ENCODE data around the gene NUDT22. TPM values are rescaled to one million over a fixed set of nuclear protein-coding genes. Genes with fewer than 3 reads are reported as not detected.

NUDT22 gene
- polyA plus RNA-seq, 12 donors: 13.1 to 47.0 (median 17.1) TPM; not detected in 1

DNA sequence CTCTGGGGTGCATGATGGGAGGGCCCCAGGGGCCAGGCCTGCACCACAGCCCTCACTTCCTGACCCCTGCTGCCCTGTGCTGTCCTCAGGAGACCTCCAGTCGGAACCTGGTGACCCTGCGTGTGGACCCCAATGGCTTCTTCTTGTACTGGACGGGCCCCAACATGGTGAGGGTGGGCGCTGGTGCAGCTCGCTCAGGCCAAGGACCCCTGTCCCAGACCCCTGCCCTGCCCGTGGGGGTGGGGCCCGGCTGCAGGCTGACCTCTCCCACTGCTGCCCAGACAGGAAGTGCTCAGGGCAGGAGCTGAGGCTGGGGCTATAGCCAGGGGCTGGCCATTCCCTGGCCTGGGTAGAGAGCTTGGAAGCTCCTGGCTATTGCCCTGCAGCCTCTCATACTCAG, 28.3 kb downstream of the NUDT22 start:
- no peak for DNase-seq

DNA sequence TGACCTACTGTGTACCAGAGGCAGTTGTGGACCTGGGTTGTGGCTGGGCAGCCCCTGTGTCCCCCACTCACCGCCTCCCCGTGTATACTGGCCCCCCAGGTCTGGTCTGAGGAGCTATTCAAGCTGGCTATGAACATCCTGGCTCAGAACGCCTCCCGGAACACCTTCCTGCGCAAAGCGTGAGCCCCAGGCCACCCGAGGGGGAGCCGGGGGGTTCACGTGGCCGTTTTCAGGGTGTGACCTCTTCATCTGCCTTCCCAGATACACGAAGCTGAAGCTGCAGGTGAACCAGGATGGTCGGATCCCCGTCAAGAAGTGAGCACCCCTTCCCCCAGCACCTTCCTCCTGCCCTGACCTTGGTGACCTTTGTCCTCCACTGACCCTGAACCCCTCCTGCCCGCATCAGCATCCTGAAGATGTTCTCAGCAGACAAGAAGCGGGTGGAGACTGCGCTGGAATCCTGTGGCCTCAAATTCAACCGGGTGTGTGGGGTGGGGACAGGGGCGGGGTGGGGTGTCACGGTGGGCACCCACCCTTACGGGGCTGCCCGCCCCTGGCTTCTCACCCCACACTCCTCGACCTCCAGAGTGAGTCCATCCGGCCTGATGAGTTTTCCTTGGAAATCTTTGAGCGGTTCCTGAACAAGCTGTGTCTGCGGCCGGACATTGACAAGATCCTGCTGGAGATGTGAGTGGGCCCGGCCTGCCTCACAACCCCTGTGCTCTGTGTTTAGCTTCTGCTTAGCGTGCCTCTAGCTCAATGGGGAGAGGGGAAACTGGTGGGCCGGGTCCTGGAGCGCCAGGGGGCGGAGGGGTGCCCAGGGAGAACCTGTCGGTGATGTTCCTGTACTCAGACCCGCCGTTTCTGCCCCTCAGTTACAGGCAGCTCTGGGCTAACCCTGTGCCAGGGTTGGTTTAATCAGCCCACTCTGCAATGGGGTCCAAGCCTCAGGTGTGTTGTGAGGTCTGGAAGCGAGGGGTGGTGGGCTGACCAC, 29.4 kb downstream of the NUDT22 start:
- DNase-seq: no peak

DNA sequence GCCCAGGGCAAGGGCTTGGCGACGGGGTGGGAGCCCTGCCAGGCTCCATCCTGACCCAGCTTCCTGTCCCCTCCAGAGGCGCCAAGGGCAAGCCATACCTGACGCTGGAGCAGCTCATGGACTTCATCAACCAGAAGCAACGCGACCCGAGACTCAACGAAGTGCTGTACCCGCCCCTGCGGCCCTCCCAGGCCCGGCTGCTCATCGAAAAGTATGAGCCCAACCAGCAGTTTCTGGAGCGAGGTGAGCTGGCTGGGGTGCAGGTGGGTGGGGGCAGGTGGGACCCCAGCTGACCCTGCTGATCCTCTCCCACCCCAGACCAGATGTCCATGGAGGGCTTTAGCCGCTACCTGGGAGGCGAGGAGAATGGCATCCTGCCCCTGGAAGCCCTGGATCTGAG, 30.2 kb downstream of the NUDT22 start:
- no peak for DNase-seq

DNA sequence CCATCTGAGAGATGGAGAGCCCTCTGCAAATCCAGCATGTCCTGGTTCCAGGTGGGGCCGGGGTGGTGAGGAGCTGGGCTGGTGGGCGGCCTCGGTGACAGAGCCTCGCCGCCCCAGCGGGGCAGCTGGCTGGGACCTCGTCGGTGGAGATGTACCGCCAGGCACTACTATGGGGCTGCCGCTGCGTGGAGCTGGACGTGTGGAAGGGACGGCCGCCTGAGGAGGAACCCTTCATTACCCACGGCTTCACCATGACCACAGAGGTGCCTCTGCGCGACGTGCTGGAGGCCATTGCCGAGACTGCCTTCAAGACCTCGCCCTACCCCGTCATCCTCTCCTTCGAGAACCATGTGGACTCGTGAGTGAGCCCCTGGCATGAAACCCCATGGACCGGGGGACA, 32.3 kb downstream of the NUDT22 start:
- no peak for DNase-seq

- no peak for DNase-seq
Observed at GRCh38 chr11:64258946-64259532, 33.0 kb downstream of the NUDT22 start.

GRCh38 chr11:64259533-64260067, 33.5 kb downstream of the NUDT22 start:
- no peak for DNase-seq

DNA sequence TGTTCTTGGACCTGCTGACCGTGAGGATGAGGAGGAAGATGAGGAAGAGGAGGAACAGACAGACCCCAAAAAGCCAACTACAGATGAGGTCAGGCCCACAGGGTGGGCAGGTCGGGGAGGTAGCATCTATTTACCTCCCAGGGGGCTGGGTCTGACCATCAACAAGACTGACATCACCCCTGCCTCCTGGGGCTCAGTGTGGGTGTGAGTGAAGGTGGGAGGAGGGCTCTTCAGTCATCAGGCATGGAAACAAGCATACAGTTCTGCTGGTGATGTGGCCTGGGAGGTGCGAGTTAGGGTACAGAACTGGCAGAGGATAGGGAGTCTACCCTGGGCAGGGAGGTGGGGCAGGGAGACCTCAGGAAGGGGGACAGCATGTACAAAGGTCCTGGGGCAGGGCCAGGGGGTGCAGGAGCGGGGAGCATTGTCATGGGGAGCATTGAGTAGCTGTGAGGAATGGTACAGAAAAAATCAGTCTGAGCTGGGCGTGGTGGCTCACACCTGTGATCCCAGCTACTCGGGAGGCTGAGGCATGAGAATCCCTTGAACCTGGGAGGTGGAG, 34.2 kb downstream of the NUDT22 start:
- DNase-seq: no peak

- no peak for DNase-seq
Observed at GRCh38 chr11:64261556-64262080, 35.5 kb downstream of the NUDT22 start.

DNA sequence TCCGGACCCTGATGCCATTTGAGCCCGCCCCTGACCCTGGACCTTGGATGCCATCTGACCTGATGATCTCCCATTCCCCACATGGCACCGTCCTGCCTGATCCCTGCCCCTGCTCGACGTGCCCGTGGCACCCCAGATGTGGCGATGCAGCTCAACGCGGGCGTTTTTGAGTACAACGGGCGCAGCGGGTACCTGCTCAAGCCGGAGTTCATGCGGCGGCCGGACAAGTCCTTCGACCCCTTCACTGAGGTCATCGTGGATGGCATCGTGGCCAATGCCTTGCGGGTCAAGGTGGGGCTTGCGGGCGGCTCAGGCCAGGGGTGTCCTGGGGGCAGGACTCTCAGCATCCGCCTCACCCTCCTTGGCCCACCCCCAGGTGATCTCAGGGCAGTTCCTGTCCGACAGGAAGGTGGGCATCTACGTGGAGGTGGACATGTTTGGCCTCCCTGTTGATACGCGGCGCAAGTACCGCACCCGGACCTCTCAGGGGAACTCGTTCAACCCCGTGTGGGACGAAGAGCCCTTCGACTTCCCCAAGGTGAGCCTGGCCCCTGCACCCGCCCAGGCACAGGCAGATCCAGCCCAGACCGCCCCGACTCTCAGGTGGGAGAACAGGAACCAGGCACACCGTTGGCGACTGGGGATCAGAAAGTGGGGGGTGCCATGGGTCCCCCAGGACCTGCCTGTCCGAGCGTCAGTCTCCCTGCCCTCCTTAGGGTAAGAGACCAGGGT, 36.4 kb downstream of the NUDT22 start:
- no peak for DNase-seq

GRCh38 chr11:64263021-64263946, 37.2 kb downstream of the NUDT22 start:
- DNase-seq: no peak

GRCh38 chr11:64263947-64264317, 37.9 kb downstream of the NUDT22 start:
- DNase-seq: no peak

GRCh38 chr11:64264371-64264852, 38.3 kb downstream of the NUDT22 start:
- DNase-seq: no peak

DNA sequence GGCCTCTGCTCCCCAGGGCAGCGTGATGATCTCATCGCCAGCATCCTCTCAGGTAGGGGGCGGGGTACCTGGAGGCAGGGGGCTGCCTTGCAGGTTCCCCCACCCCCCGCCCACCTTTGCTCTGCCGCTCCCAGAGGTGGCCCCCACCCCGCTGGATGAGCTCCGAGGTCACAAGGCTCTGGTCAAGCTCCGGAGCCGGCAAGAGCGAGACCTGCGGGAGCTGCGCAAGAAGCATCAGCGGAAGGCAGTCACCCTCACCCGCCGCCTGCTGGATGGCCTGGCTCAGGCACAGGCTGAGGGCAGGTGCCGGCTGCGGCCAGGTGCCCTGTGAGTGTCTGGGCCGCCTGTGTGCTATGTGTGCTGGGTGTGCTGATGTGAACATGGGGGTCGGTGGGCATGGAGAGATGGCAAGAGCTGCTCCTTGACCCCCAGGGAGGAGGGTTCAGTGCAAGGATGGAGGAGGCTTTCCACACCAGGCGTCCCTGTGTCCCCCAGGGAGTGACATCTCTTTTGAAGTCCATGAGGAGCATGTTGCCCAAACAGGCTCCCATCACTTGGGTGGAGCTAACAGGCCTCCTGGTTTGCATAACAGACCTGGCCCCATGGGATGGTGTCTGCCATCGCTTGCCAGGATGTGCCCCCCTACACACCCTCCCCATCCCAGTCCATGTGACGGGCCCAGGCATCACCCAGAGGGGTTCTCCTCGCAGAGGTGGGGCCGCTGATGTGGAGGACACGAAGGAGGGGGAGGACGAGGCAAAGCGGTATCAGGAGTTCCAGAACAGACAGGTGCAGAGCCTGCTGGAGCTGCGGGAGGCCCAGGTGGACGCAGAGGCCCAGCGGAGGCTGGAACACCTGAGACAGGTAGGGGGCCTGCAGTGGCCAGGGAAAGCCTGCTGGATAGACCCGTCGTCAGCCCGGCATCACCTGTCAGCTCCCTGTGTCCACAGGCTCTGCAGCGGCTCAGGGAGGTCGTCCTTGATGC, 39.4 kb downstream of the NUDT22 start:
- DNase-seq: no peak

- no peak for DNase-seq
Observed at GRCh38 chr11:64266339-64266738, 40.3 kb downstream of the NUDT22 start.

DNA sequence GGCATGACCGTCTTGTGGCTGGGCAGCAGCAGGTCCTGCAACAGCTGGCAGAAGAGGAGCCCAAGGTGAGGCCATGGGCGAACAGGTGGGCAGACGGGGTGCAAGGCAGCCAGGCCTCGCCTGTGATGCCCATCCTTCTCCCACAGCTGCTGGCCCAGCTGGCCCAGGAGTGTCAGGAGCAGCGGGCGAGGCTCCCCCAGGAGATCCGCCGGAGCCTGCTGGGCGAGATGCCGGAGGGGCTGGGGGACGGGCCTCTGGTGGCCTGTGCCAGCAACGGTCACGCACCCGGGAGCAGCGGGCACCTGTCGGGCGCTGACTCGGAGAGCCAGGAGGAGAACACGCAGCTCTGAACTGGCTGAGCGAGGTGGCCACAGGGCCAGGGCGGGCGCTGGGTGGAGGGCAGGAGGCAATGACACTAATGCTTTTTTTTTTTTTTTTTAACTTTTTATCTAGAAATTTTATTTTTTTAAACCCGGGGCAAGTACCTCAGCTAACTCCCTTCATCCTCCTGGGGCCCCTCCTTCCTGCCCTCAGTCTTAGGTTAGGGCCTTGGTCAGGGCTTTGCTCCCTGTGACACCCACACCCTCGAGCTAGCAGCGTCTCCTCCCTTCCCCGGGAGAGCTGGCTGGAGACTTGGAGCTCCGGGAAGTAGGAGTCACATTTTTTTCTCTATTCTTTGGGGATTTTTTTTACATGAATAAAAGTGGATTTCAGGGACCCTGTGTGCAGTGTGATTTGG, 41.3 kb downstream of the NUDT22 start:
- no peak for DNase-seq

- no peak for DNase-seq
Observed at GRCh38 chr11:64268025-64268892, 42.2 kb downstream of the NUDT22 start.

DNA sequence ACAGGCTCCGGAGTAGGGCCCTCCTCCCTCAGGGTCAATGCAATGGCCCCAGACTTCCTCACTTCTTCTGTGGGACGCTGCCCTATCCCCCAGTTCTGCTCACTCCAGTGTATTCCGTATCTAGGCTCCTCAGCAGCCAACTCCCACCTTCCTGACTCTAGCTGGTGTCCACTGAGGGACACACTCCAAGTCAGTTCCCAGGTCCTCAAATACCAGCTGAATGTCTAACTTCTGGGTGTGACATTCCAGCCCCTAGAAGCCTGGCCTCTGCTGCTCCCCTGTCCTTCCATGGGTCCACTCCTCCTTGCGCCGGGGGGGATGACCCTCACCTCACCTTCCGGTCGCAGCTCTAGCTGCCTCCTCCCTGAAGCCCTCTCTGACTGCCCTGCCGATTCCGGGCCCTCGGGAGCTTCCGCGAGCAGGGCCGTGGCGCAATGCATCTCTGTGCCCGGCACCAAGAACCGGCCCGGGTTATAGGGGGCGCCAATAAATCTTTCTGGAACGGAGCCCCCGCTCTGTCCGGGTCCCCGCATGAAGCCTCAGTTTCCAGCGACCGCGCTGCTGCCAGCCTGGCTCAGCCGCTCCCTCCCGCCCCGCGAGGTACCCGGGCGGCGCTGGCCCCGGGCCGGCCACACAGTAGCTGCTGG, 42.9 kb downstream of the NUDT22 start:
- no peak for DNase-seq

Measured in muscle of arm (tissue), 12 donors.